GM04504 (cell line): Measurements from ENCODE around the gene HTR3A.

Source experiments
- DNase-seq: peaks from one replicate; pipeline ENCODE4 v3.0.0-alpha.2; 2012; ENCODE audit warnings: low read depth

The HTR3A gene

GRCh38 chr11:114019046-114019445 lies 44.1 kb downstream of the HTR3A start:
- DNase-seq, result no peak

- DNase-seq, result no peak
Measured at GRCh38 chr11:114019574-114019973, 44.7 kb downstream of the HTR3A start.

GRCh38 chr11:114025329-114025907 lies 50.5 kb downstream of the HTR3A start:
- DNase-seq, result no peak

- no peak for DNase-seq
Measured at GRCh38 chr11:114026355-114026754, 51.4 kb downstream of the HTR3A start.

GRCh38 chr11:114027391-114027790 lies 52.5 kb downstream of the HTR3A start:
- no peak for DNase-seq

GRCh38 chr11:114027926-114028325 lies 53.0 kb downstream of the HTR3A start:
- DNase-seq, result no peak

GRCh38 chr11:114031246-114031966 lies 56.5 kb downstream of the HTR3A start:
- no peak for DNase-seq

- DNase-seq, result no peak
Measured at GRCh38 chr11:114031967-114032320, 57.0 kb downstream of the HTR3A start.

- DNase-seq, result no peak
Measured at GRCh38 chr11:114033066-114033465, 58.2 kb downstream of the HTR3A start.

GRCh38 chr11:114033572-114033971 lies 58.7 kb downstream of the HTR3A start:
- no peak for DNase-seq

- no peak for DNase-seq
Measured at GRCh38 chr11:114034956-114035355, 60.0 kb downstream of the HTR3A start.

- peak; percentile 18 for DNase-seq
Measured at GRCh38 chr11:114036147-114036811, 61.4 kb downstream of the HTR3A start.

GRCh38 chr11:114036958-114037357 lies 62.0 kb downstream of the HTR3A start:
- DNase-seq, result no peak

GRCh38 chr11:114039551-114039950 lies 64.6 kb downstream of the HTR3A start:
- no peak for DNase-seq
